ENCODE measurements around the gene PDK3. TPM values are rescaled to one million over a fixed set of nuclear protein-coding genes. Genes with fewer than 3 reads are reported as not detected.

The PDK3 gene
- 5.1 TPM for polyA plus RNA-seq (2013, experiment 1 of 2; ENCODE audit: insufficient read length)
- 5.6 TPM for polyA plus RNA-seq (2013, experiment 2 of 2; ENCODE audit: insufficient read length)

- peak; percentile 84 for DNase-seq
Observed at GRCh38 chrX:24464836-24465531, at the start of gene PDK3. PDK3 (plus strand) TSS chrX:24465286; CDS start chrX:24465456, 170 bp downstream.

- no peak for DNase-seq
Observed at GRCh38 chrX:24415921-24416320, 49.2 kb upstream of the PDK3 start.

GRCh38 chrX:24423960-24424359, 41.1 kb upstream of the PDK3 start:
- peak; percentile 36 for DNase-seq

GRCh38 chrX:24424948-24425347, 40.1 kb upstream of the PDK3 start:
- peak; percentile 33 for DNase-seq

GRCh38 chrX:24425806-24426205, 39.3 kb upstream of the PDK3 start:
- no peak for DNase-seq

GRCh38 chrX:24426340-24426913, 38.7 kb upstream of the PDK3 start:
- DNase-seq: peak; percentile 7

- no peak for DNase-seq
Observed at GRCh38 chrX:24426921-24427746, 38.0 kb upstream of the PDK3 start.

- no peak for DNase-seq
Observed at GRCh38 chrX:24427747-24428019, 37.4 kb upstream of the PDK3 start.

- no peak for DNase-seq
Observed at GRCh38 chrX:24428516-24428915, 36.6 kb upstream of the PDK3 start.

GRCh38 chrX:24435060-24435459, 30.0 kb upstream of the PDK3 start:
- no peak for DNase-seq

GRCh38 chrX:24443918-24444317, 21.2 kb upstream of the PDK3 start:
- no peak for DNase-seq

- DNase-seq: no peak
Observed at GRCh38 chrX:24444645-24445044, 20.4 kb upstream of the PDK3 start.

GRCh38 chrX:24448762-24449250, 16.3 kb upstream of the PDK3 start:
- DNase-seq: peak; percentile 65

GRCh38 chrX:24463077-24463476, 2.0 kb upstream of the PDK3 start:
- no peak for DNase-seq

- no peak for DNase-seq
Observed at GRCh38 chrX:24464498-24464835, 619 bp upstream of the PDK3 start.

GRCh38 chrX:24465532-24465865, 413 bp downstream of the PDK3 start:
- DNase-seq: no peak

- no peak for DNase-seq
Observed at GRCh38 chrX:24466025-24466424, 939 bp downstream of the PDK3 start.

- peak; percentile 32 for DNase-seq
Observed at GRCh38 chrX:24468245-24468644, 3.2 kb downstream of the PDK3 start.

GRCh38 chrX:24471808-24472207, 6.7 kb downstream of the PDK3 start:
- DNase-seq: no peak

- no peak for DNase-seq
Observed at GRCh38 chrX:24475480-24475879, 10.4 kb downstream of the PDK3 start.

GRCh38 chrX:24478509-24478908, 13.4 kb downstream of the PDK3 start:
- DNase-seq: no peak

GRCh38 chrX:24479924-24480323, 14.8 kb downstream of the PDK3 start:
- no peak for DNase-seq

- no peak for DNase-seq
Observed at GRCh38 chrX:24480400-24480865, 15.3 kb downstream of the PDK3 start.

Data from fibroblast of skin of back (primary cell).